ENCODE data around the gene C9orf78. TPM values are rescaled to one million over a fixed set of nuclear protein-coding genes. Genes with fewer than 3 reads are reported as not detected.

Gene C9orf78, protein sequence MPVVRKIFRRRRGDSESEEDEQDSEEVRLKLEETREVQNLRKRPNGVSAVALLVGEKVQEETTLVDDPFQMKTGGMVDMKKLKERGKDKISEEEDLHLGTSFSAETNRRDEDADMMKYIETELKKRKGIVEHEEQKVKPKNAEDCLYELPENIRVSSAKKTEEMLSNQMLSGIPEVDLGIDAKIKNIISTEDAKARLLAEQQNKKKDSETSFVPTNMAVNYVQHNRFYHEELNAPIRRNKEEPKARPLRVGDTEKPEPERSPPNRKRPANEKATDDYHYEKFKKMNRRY
- polyA plus RNA-seq (2011; rRNA removed) (51.4 and 66.8 TPM in 2 replicates), polyA minus RNA-seq (2011; rRNA and poly(A)+ RNA removed) (10.9 and 13.4 TPM in 2 replicates)

GRCh38 chr9:129835128-129835859, at the start of gene C9orf78, which contains the start of gene USP20:
TSS of gene C9orf78 (minus strand) at chr9:129835275. CDS start at chr9:129835221, 54 bp downstream.
TSS of gene USP20 (plus strand) at chr9:129835458. CDS start at chr9:129852556, 17,098 bp downstream.
- no peak for TF ChIP-seq CTCF (IDR thresholded peaks at IDR 0.05; ENCODE audit: low read depth, low read length)
- POLR2A ChIA-PET = interaction anchor here (0.8 to 1.3 kb wide), 2 partner anchors 219 to 238 kb away, joined by 3 read pairs; no protein-coding TSS in a partner anchor
- CTCF ChIA-PET = interaction anchor here (0.5 kb wide), 1 partner anchor 37 kb away, joined by 3 read pairs; no protein-coding TSS in a partner anchor

GRCh38 chr9:129884220-129885017, 49.3 kb upstream of the C9orf78 start:
- POLR2A ChIA-PET = interaction anchor here (1.6 kb wide), 1 partner anchor 158 kb away, joined by 5 read pairs; the partner anchor contains the start of gene FNBP1
- no peak for DNase-seq (ENCODE audit: low read depth, low spot score)
- Histone ChIP-seq H3K27me3 (ENCODE audit: control insufficient read depth, insufficient read depth, low read length) (no peaks in the 10 kb centered on the region), H3K4me3 (ENCODE audit: low read depth, low read length) (peak overlapping the region; percentile 17; the same call in 1 of the 2 replicates), H3K9me3 (ENCODE audit: control insufficient read depth, insufficient read depth, low read length) (no peaks in the 10 kb centered on the region; the same call in 1 of the 2 replicates), H3K27ac (ENCODE audit: low read depth, low read length) (peak overlapping the region; percentile 21)
- no peak for TF ChIP-seq CTCF (IDR thresholded peaks at IDR 0.05; ENCODE audit: low read depth, low read length)
- CTCF ChIA-PET = interaction anchor here (0.8 to 2.5 kb wide), 6 partner anchors 26 to 215 kb away, joined by 3 to 13 read pairs (median 3); no protein-coding TSS in a partner anchor

More at GRCh38 chr9:129835128-129835859, at the start of gene C9orf78, which contains the start of gene USP20:
- Histone ChIP-seq H3K4me3 (ENCODE audit: low read depth, low read length) (peak within 1 kb of the TSS; percentile 99), H3K27ac (ENCODE audit: low read depth, low read length) (peak within 1 kb of the TSS; percentile 52), H3K9me3 (ENCODE audit: control insufficient read depth, insufficient read depth, low read length) (no peaks in the 10 kb centered on the region; the same call in 1 of the 2 replicates), H3K27me3 (ENCODE audit: control insufficient read depth, insufficient read depth, low read length) (no peaks in the 10 kb centered on the region)
- DNase-seq (ENCODE audit: low read depth, low spot score) = peak; percentile 78

DNA sequence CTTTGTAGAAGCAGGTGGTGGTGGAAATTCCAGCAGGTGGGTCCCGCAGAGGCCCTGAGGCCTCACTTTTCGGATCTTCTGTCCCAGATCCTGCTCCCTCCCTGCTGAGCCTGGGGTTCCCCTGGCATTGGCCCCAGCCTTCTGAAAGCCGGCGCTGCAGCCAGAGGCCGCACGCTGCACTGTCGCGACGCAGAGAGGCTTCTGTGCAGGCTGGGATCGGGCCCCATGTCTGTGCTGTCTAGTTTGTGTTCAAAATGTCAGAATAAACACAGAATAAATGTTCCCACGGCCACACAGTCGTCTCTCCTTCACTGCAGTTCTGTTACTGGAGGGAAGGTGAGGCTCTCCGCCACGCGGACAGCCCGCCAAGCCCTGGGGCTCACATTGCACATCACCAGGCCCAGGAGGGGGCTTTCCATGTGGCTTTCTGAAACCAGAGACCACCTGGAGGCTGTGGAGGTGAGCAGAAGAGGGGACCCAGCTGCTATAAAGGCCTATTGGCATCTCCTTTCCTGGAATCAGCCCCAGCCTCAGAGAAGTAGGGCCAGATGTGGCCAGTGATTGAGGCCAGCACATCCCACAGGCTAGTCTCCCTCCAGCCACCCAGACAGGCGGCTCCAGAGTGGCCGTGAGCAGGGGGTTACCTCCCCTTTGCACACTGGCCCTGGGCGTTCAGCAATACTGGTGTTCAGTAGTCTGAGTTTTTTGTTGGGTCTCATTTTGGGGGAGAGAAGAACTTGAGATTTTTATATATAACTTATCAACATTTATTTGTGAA, 46.7 kb upstream of the C9orf78 start:
- POLR2A ChIA-PET = no interaction called here
- CTCF ChIA-PET = no interaction called here

More for the DNA sequence above, 46.7 kb upstream of the C9orf78 start:
- no peak overlapping the region for H3K4me3 ChIP-seq (ENCODE audit: low read depth, low read length)
- H3K9me3 ChIP-seq (ENCODE audit: control insufficient read depth, insufficient read depth, low read length) = no peaks in the 10 kb centered on the region; the same call in 1 of the 2 replicates
- no peaks in the 10 kb centered on the region for H3K27me3 ChIP-seq (ENCODE audit: control insufficient read depth, insufficient read depth, low read length)
- TF ChIP-seq CTCF (IDR thresholded peaks at IDR 0.05; ENCODE audit: low read depth, low read length) = no peak
- no peak overlapping the region for H3K27ac ChIP-seq (ENCODE audit: low read depth, low read length)
- no peak for DNase-seq (ENCODE audit: low read depth, low spot score)
